Small intestine (tissue), 7 donors: Measurements from ENCODE around the gene CHRNA9. TPM values are rescaled to one million over a fixed set of nuclear protein-coding genes. Genes with fewer than 3 reads are reported as not detected.

Experiments
- DNase-seq, 2 donors: peaks; one replicate each; pipeline versions ENCODE4 v3.0.0 to v3.0.0-alpha.2; 2013
- FAIRE-seq: peaks from 2 replicates; lab custom pipeline; 2012; peaks lifted over from hg19 to GRCh38; lab: Jason Lieb, UNC
- H3K27ac ChIP-seq, 3 donors: one replicate each; pipeline ENCODE4 v1.5.1; 2013; ENCODE audit warnings: low read length in 2 of 3, mild to moderate bottlenecking in 2 of 3, control low read depth in 1 of 3, inconsistent platforms in 1 of 3, low read depth in 1 of 3, moderate library complexity in 1 of 3
- H3K27me3 ChIP-seq, 3 donors: one replicate each; pipeline ENCODE4 v1.6.1; 2013; ENCODE audit warnings: low read length in 3 of 3, inconsistent platforms in 1 of 3; ENCODE audit not compliant: control insufficient read depth in 3 of 3, insufficient read depth in 3 of 3
- H3K36me3 ChIP-seq, 3 donors: one replicate each; pipeline ENCODE4 v1.6.1; 2013; ENCODE audit warnings: low read length in 3 of 3, inconsistent platforms in 1 of 3, low read depth in 1 of 3, mild to moderate bottlenecking in 1 of 3, moderate library complexity in 1 of 3; ENCODE audit not compliant: control insufficient read depth in 3 of 3, insufficient read depth in 2 of 3
- H3K4me1 ChIP-seq, 3 donors: one replicate each; pipeline ENCODE4 v1.6.1; 2013; ENCODE audit warnings: low read length in 2 of 3, inconsistent platforms in 1 of 3, low read depth in 1 of 3, mild to moderate bottlenecking in 1 of 3, moderate library complexity in 1 of 3; ENCODE audit not compliant: control insufficient read depth in 3 of 3, insufficient read depth in 2 of 3
- H3K4me3 ChIP-seq, 3 donors: one replicate each; pipeline ENCODE4 v1.5.1; 2013; ENCODE audit warnings: low read length in 3 of 3, control low read depth in 1 of 3, inconsistent platforms in 1 of 3, low read depth in 1 of 3, mild to moderate bottlenecking in 1 of 3, moderate library complexity in 1 of 3
- H3K9me3 ChIP-seq, 2 donors: one replicate each; pipeline ENCODE4 v1.6.1; 2013; ENCODE audit warnings: low read depth in 1 of 2, low read length in 1 of 2; ENCODE audit not compliant: control insufficient read depth in 2 of 2, insufficient read depth in 1 of 2
- WGBS, 3 donors: extraction: QIAGEN DNeasy Blood & Tissue Kit; methylation state at CpG; one replicate each; pipeline ENCODE4 v1.1.7; 2013; 5-methylcytosine and 5-hydroxymethylcytosine counted together
- polyA plus RNA-seq, 4 donors: library from polyadenylated mRNA; stranded (reverse) in 3 of 4; unstranded in 1 of 4; fragments of 200-250 nt in 3 of 4; fragments of 120-200 nt in 1 of 4; gene quantifications; one replicate each; pipeline versions ENCODE4 v1.2.1 to v1.2.3, GENCODE V29; 2013
- donor health status: healthy with polysubstance abuse.
- donor health status: control.
- donor health status: control.
- donor health status: Bipolar disorder and iron deficiency.
- donor health status: healthy.

The CHRNA9 gene
- polyA plus RNA-seq, 4 donors, result 0.01 TPM; not detected in 2

GRCh38 chr4:40327340-40327739 lies 7.8 kb upstream of the CHRNA9 start:
- WGBS, 3 donors, result 68 to 86% (median 77%) methylated on average over 4 of the region's 4 CpGs
- Histone ChIP-seq H3K27ac (no peak overlapping the region), H3K27me3 (no peaks in the 10 kb centered on the region), H3K4me3 (no peak overlapping the region), H3K9me3 (no peaks in the 10 kb centered on the region), H3K36me3 (no peaks in the 10 kb centered on the region), H3K4me1 (peaks cover 0 to 9% (median 0%) of the 10 kb centered on the region in 3 donors)
- DNase-seq, result no peak
- FAIRE-seq, result no peak

- H3K4me1 ChIP-seq, result peaks cover 0 to 3% (median 0%) of the 10 kb centered on the region in 3 donors
- no peak for DNase-seq
- H3K4me3 ChIP-seq, result no peak overlapping the region
- H3K27me3 ChIP-seq, result no peaks in the 10 kb centered on the region
- FAIRE-seq, result no peak
- no peaks in the 10 kb centered on the region for H3K36me3 ChIP-seq
- no peak overlapping the region for H3K27ac ChIP-seq
- H3K9me3 ChIP-seq, result no peaks in the 10 kb centered on the region
- 90 to 97% (median 90%) methylated on average over 1 of the region's 1 CpG for WGBS, 3 donors
Observed at GRCh38 chr4:40328383-40328782, 6.8 kb upstream of the CHRNA9 start.

- no peaks in the 10 kb centered on the region for H3K36me3 ChIP-seq
- DNase-seq (no peak), FAIRE-seq (no peak)
- no peak overlapping the region for H3K4me3 ChIP-seq
- peaks cover 0 to 3% (median 0%) of the 10 kb centered on the region in 3 donors for H3K4me1 ChIP-seq
- H3K27ac ChIP-seq, result no peak overlapping the region
- no peaks in the 10 kb centered on the region for H3K9me3 ChIP-seq
- 86 to 90% (median 87%) methylated on average over 7 of the region's 7 CpGs for WGBS, 3 donors
- H3K27me3 ChIP-seq, result no peaks in the 10 kb centered on the region
Observed at GRCh38 chr4:40329805-40330204, 5.3 kb upstream of the CHRNA9 start.

- FAIRE-seq (no peak), DNase-seq (no peak)
- Histone ChIP-seq H3K27ac (no peak overlapping the region), H3K4me1 (no peaks in the 10 kb centered on the region), H3K4me3 (no peak overlapping the region), H3K9me3 (no peaks in the 10 kb centered on the region), H3K36me3 (no peaks in the 10 kb centered on the region), H3K27me3 (no peaks in the 10 kb centered on the region)
- WGBS, 3 donors, result 81 to 94% (median 90%) methylated on average over 7 of the region's 7 CpGs
Observed at GRCh38 chr4:40330536-40330935, 4.6 kb upstream of the CHRNA9 start.

GRCh38 chr4:40331101-40331745 lies 3.9 kb upstream of the CHRNA9 start:
- no peaks in the 10 kb centered on the region for H3K4me1 ChIP-seq
- no peaks in the 10 kb centered on the region for H3K36me3 ChIP-seq
- no peaks in the 10 kb centered on the region for H3K9me3 ChIP-seq
- 74 to 82% (median 75%) methylated on average over 8 of the region's 8 CpGs for WGBS, 3 donors
- no peak for FAIRE-seq
- no peak overlapping the region for H3K27ac ChIP-seq
- no peaks in the 10 kb centered on the region for H3K27me3 ChIP-seq
- no peak overlapping the region for H3K4me3 ChIP-seq
- DNase-seq, result no peak

- Histone ChIP-seq H3K4me3 (no peak overlapping the region), H3K4me1 (no peaks in the 10 kb centered on the region), H3K9me3 (no peaks in the 10 kb centered on the region), H3K27ac (no peak overlapping the region), H3K27me3 (no peaks in the 10 kb centered on the region), H3K36me3 (no peaks in the 10 kb centered on the region)
- FAIRE-seq (no peak), DNase-seq (no peak)
- 75 to 87% (median 77%) methylated on average over 3 of the region's 3 CpGs for WGBS, 3 donors
Observed at GRCh38 chr4:40331961-40332360, 3.2 kb upstream of the CHRNA9 start.

GRCh38 chr4:40333921-40334352 lies 1.2 kb upstream of the CHRNA9 start:
- Histone ChIP-seq H3K27ac (no peak overlapping the region), H3K4me3 (no peak overlapping the region), H3K36me3 (no peaks in the 10 kb centered on the region), H3K4me1 (no peaks in the 10 kb centered on the region), H3K9me3 (no peaks in the 10 kb centered on the region), H3K27me3 (no peaks in the 10 kb centered on the region)
- WGBS, 3 donors, result 80 to 92% (median 85%) methylated on average over 8 of the region's 8 CpGs
- DNase-seq (no peak), FAIRE-seq (no peak)

GRCh38 chr4:40335525-40335894 lies 377 bp downstream of the CHRNA9 start:
- Histone ChIP-seq H3K4me3 (no peak overlapping the region), H3K27ac (no peak overlapping the region), H3K36me3 (no peaks in the 10 kb centered on the region), H3K9me3 (no peaks in the 10 kb centered on the region), H3K4me1 (no peaks in the 10 kb centered on the region), H3K27me3 (no peaks in the 10 kb centered on the region)
- 77 to 89% (median 87%) methylated on average over 4 of the region's 4 CpGs for WGBS, 3 donors
- DNase-seq (no peak), FAIRE-seq (no peak)

- no peak overlapping the region for H3K4me3 ChIP-seq
- WGBS, 3 donors, result 52 to 78% (median 66%) methylated on average over 9 of the region's 9 CpGs
- FAIRE-seq (no peak), DNase-seq (no peak)
- H3K27ac ChIP-seq, result no peak overlapping the region
- H3K9me3 ChIP-seq, result no peaks in the 10 kb centered on the region
- H3K36me3 ChIP-seq, result no peaks in the 10 kb centered on the region
- no peaks in the 10 kb centered on the region for H3K27me3 ChIP-seq
- no peaks in the 10 kb centered on the region for H3K4me1 ChIP-seq
Observed at GRCh38 chr4:40337051-40337450, 1.9 kb downstream of the CHRNA9 start.
